NCI-H446 treated with DMSO at 0.1 percent for 48 hours (cell line): Measurements from ENCODE around the gene SH3RF1.
"Not testable (repeated sequence)": the region's sequence is repeated elsewhere in the genome, so short reads cannot be mapped to it uniquely, and the experiment has no call there.

Experiments
- DNase-seq: peaks from one replicate; lab custom pipeline; 2025; lab: John Stamatoyannopoulos, UW

Gene SH3RF1

DNA sequence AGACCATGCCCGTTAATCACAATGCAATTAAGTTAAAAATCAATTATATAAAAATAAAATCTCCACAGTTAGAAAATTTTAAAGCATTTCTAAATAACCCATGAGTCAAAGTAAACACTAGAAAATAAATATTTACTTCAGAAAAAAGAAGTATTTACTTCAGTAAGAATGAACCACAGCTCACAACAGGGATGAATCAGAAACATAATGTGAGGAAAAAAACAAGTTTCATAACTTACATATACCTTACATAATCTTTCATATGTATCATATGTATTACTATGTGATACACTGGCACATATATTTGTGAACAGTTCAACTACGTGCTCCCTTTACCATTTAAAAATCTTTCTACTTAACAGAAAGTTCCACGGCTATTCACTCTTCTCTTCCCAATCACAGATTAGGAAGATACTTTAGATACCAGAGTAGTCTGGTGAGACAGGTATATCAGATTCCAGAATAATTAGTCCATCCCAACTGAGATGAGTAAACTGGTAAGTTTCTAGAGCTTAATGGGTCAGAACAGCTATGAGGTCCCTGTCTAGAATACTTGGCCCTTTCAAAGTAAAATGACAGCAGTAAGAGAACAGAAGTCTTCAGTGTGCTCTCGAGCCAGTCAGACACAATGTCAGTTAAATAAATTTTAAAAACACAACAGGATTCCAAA lies 70.3 kb downstream of the SH3RF1 start:
- no peak for DNase-seq

DNA sequence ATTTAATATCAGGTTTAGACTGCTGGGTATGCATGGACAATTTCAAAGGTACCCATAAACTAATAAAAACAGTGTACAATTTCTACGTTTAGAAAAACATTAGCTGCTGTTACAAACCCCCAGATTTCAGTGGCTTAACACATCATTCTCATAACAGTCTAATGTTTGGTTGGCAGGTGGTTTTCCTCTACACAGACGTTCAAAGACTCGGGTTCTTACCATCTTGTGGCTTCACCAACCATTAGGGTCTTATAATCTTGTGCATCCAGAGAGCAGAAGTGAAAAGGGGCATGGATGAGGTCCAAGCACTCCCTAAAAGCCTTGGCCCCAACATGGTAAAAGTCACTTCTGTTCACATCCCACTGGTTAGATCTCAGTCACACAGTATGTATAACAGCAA lies 71.6 kb downstream of the SH3RF1 start:
- no peak for DNase-seq

DNA sequence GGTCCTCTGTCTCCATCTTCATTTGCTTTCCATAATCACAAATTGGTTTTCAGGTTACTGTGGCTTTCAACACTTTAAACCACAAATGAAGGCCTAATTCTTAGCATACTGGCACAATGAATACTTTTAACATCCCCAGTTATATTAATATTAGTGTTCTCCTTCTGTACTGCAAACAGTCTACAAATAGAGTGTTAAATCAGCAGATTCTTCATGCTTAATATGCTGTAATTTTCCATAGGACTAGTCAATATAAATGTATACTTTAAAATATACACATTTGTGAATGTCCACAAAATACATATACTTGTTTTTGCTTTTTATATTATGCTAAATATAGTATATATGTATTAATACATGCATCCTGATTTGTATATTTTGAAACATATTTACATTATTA lies 72.6 kb downstream of the SH3RF1 start:
- DNase-seq = no peak

DNA sequence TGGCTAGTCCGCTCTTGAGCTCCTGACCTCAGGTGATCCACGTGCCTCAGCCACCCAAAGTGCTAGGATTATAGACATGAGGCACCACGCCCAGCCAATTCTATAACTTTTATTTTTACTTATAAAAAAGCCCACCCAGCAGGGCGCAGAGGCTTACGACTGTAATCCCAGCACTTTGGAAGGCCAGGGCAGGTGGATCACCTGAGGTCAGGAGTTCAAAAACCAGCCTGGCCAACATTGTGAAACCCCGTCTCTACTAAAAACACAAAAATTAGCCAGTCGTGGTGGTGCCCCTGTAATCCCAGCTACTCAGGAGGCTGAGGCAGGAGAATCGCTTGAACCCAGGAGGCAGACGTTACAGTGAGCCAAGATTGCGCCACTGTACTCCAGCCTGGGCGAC lies 73.5 kb downstream of the SH3RF1 start:
- DNase-seq = not testable (repeated sequence)

DNA sequence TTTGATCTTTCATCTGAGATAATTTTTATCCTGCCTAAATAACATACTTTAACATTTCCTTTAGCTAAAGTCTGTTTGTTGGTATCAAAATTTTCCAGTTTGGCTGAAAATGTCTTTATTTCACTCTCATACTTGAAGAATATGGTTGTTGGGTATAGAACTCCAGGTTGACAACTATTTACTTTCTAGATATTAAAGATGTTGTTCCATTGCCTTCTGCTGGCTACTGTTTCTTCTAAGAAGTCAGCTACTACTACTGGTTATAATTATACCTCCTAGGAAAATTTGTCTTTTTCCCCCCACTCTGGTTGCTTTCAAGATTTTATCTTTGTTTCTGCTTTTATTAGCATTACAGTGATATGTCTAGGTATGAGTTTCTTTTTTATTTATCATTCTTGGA lies 75.7 kb downstream of the SH3RF1 start:
- no peak for DNase-seq

DNA sequence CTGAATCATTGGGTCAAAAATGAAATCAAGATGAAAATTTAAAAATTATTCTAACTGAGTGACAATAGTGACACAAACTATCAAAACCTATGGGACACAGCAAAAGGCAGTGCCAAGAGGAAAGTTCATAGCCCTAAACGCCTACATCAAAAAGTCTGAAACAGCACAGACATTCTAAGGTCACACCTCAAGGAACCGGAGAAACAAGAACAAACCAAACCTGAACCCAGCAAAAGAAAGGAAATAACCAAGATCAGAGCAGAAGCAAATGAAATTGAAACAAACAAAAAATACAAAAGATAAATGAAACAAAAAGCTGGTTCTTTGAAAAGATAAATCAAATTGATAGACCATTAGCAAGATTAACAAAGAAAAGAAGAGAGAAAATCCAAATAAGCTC lies 80.8 kb downstream of the SH3RF1 start:
- DNase-seq = not testable (repeated sequence)

DNA sequence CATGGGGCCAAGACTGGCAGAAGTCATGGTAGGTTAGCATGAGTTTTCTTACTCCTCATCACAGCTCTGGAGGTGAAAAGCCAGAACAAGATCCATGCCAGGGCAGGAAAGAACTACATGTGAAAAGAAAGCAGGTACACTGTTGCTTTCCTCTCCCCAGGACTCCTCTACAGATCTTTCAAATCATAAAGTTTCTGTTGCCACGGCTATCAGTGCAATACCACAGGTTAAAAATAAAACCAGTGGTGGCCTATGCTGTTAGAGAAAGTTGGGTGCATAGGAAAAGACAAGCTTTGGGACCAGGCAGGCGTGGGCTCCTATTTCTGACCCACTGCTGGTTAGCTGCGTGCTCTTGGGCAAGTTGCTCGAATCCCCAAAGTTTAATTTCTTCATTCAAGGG lies 81.4 kb downstream of the SH3RF1 start:
- no peak for DNase-seq

DNA sequence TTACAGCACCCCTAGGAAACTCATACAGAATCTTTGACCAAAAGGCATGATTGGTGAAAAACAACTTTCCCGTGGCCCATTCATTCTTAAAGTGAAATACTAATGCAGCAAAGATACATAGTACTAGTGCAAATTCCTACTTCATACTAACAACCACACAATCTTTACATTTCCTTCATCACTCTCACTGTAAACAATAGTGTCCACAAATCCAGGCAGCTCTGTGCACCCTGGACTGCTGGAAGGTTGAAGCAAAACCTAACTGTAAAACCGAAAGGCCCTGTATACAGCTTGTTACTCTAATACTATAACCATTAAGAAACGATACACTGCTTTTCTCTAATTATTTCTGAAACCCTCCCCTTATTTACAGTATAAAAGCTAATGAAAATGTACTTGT lies 82.6 kb downstream of the SH3RF1 start:
- no peak for DNase-seq

DNA sequence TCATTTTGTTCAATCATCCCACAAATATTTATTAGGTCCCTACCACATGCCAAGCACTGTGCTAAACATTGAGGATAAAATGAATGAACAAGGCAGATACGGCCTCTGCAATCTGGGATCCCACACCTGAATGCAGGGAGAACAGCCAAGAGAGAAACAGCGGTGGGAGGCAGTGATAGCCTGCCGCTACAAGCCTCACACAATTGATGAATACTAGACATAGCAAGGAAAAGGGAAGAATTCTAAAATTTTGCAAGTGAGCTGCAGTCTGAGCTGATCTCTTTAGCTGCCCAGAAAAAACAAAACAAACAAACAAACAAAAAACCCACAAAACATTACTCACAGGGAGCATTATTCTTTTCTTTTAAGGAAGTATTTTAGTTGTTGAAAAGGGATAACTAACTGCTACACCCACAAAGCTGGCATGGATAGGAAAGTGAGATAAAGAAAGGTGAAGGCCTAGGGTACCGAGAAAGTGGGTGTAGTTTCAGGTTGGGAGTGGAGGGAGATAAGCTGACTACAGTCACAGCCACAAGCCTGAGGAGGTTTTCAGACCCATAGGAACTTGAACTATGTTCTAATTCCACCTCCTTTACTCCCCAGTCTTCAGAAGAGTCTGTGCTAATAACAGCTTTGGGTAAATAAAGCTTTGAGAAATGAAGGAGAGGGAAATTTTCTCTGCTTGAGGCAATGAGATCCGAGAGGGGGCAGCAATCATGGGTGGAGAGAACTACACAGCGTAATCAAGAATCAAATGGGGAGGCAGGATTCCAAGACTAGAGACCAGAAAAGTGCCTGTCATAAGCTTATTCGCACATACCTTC lies 85.4 kb downstream of the SH3RF1 start:
- DNase-seq = no peak

DNA sequence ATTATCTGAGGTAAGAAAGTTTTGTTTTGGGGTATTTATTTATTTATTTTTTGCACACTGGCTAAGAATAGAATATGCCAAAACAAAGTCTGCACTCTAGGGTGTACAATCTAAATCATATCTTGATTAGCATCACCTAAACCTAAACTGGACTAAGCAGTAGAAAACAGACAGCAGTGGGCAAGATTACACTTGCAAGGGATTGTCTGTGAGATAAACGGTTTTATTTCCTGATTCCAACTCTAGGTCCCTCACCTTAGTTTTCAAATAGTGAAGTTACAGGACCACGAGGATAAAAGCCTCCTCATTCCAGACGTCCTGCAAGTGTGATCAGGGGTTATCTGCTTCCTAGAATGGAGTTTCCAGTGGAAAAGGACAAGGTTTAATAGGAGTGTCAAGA lies 86.1 kb downstream of the SH3RF1 start:
- DNase-seq = no peak

DNA sequence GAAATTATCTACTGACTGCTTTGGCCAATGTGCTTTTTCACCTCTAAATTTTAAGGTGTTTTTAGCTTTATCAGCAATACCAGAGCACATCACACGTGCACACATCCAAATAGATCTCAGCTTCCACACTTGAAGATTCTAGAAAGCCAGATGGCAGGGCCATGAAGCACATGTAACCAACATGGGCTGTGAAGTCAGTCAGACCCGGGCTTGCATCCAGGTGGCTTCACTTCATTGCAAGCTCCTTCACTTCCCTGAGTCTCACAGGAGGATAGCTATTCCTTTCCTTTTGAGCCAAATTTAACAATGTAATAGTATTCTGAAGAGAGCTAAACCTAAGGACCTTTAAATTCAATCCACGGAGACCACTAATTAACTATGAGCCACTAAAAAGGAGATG lies 86.5 kb downstream of the SH3RF1 start:
- no peak for DNase-seq

DNA sequence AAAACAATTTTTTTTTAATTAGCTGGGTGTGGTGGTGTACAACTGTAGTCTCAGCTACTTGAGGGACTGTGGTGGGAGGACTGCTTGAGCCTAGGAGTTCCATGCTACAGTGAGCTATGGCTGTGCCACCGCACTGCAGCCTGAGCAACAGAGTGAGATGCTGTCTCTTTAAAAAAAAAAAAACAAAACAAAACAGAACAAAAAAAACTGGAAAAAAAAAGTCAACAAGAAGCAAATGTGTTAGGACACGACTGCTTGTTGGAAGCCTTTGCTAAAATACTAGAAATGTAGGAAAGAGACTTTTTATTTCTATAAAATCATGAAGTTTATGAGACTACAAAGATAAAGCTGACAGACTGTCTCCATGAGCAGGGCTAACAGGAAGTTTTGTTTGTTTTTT lies 87.2 kb downstream of the SH3RF1 start:
- DNase-seq = no peak

DNA sequence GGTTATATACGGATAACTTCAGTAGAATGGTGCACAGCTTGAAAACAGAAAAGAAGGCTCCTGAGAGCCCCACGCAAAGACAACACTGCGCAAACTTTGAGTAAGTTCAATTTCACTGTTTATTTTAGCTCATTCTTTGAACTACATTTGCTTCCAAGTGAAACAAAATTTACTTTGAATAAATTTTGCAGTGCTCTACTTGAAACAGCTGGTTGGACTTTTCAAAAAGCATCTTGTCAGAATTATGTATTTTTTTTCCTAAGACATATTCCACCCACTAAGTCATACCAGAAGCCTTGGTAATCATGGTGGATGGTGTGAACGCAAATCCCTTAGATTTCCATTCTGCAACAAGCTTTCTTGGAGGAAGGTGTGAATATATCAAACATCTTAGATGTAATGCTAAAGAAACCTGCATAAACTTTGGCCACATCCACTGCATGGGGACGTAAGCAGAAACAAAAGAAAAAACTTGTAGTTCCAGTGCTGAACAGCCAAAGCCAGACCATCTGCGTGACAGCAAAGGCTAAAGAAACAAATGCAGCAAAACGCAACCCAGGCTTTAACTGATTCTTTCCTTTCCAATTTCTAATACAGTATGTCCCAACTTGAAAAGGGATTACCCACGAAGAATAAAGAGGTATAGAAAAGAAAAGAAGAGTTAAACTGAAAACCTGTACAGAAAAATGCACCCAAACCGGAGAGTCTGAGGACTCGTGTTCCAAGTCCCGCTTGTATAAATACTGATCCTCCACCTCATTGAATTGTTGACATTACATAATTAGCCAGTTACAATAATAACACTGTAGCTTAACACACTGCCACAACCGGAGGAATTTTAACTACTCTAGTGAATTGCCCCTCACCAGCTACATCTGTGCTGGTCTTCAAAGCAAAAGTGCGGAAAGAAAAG lies 90.9 kb downstream of the SH3RF1 start:
- DNase-seq = no peak

DNA sequence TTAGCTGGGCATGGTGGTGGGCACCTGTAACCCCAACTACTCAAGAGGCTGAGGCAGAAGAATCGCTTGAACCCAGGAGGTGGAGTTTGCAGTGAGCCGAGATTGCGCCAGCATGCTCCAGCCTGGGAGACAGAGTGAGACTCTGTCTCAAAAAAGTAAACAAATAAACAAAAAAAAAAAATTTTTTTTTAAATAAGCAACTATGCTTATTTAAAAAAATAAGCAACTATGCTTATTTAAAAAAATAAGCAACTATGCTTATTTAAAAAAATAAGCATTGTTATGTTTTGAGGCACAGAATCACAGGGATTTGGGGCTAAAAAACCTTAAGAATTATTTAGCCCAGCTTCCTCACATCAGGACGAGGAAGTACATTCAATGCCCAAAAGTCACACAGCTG lies 92.7 kb downstream of the SH3RF1 start:
- not testable (repeated sequence) for DNase-seq

DNA sequence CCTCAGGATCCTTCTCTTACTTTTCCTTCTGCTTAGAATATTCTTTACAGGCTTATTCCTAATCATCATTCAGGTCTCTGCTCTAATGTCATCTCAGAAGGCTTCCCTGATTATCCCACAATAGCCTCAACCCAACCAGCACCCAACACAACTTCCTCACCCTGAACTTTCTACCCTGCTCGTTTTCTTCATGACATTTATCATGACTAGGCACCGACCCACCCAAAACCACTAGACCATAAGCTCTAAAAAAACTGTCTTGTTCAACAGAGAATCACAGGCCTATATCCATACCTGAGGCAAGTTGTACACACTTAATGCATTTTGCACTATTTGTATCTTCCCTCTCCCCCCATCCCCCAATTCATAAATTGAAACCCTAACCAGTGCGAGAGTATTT lies 95.3 kb downstream of the SH3RF1 start:
- no peak for DNase-seq

DNA sequence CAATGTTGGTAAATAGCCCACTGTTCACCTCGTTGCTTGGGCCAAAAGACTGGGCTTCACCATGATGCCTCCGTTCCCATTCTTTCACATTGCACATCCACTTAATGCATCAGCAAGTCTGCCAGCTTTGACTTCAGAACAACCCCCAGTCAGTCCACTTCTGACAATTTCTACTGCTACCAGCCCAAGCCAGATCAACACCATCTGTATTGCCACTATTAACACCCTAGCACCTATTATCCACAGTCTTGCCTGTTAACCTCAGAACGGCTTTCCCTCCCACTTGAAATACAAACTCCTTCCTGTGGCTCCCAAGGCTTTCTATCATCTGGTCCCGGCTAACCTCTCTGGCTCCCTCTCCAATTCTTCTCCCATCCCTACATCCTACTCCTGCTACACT lies 95.7 kb downstream of the SH3RF1 start:
- no peak for DNase-seq

DNA sequence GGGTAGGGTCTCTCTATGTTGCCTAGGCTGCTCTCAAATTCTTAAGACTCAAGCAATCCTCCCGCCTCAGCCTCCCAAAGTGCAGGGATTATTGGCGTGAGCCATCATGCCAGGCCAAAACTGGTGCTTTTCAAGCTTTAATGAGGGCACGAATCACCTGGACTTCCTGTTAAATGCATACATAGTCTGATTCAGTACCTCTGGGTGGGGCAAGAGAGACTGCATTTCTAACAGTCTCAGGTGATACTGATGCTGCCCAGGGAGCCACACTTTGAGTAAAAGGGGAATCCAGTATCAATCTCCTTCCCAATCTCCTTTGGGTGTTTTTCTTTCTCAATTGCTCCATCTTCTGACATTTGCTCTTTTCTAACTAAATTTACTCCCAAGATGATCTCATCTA lies 96.5 kb downstream of the SH3RF1 start:
- no peak for DNase-seq

DNA sequence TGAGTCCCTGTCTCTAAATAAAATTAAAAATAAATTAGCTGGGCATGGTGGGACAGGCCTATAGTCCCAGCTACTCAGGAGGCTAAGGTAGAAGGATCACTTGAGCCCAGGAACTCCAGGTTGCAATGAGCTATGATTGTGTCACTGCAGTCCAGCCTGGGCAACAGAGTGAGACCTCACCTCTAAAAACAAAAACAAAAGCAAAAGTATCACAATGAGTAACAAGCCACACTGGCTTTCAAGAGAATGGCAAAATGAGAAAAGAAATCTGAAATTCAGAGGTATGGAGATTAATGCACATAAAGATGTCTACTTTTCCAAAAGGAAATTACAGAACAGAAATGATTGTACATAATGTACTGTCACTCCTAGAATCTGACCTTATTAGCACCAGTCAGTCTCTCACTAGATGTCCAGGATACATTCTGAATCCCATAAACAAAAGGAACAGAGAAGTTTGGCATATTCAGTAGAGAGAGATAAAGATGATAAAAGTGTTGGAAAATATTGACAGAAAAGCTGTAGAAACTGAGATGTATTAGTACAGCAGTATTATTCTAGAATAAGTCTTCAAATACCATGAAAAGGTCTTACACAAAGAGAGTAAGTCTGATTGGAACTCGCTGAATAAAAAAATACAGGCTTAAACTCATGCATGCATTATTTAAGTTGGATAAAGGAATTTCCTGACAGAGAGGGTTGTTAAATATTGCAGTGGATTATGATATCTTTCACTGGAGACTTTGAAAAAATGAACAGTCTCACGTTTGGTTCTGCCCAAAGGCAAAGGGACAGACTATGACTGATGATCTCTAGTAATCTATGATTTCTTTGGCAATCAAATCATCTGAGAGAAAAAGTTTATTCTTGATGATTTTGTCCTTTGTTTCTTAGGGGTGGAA lies 102.5 kb downstream of the SH3RF1 start:
- no peak for DNase-seq

DNA sequence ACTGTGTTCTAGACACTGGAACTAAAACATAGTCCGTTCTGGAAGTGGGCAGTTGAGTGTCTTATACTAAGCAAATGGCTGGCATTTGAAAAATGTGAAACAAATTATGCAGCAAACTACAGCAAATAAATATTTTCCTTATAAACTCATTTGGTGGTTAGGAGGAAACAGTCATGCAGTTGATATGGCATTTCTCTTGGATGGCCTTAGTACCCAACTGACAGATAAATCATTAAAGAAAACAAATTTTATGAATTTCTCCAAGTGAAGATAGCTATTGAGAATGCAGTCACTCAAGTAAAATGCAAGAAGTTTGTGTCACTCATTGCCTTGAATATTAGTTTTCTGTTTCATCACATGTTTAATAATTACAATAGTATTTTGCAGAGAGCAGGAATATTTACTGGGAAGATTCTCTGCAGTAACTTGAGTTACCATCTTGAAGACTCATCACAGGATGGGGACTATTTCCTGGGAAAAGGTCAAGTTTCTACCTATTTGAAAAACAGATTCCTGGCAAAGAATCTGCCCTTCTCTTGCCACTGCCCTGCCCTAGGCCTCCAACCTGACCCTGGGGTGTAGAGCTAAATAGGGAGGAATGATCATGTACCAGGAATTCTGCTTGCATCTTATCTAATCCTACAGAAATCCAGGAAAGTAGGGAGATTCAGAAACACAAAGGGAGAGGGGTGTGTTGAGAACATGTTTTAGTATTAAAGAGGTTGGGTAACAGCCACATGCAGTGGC lies 105.9 kb downstream of the SH3RF1 start:
- no peak for DNase-seq

DNA sequence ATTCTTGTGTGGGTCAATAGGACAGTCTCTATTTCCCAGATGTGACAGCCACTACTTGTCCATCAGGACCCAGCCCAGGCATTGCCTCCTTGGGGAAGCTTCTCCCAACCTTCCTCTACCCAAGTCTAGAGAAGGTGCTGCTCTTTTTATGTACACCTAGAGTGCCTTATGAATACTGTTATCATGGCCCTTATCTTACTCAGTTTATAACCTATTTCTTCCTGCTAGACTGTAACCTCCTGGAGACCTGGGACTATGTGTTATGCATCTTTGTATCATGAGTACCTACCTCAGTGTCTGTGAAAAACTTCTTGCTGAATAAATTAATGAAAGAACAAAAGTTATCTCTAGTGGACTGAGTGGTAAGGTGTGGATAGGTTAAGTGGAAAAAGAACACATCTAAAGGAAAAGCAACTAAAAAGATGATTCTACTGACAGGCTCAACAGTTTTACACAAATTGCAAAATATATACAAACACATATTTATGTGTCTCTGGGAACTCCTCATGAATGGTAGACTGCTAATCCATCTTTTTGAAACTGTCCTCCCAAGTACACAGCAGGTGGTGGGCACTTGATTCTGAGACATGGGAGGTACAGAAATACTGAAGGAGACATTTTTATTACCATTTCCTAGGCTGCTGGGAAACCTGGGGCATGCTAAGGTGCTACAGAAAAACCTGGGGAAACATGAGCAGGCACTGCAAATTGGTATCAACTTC lies 106.6 kb downstream of the SH3RF1 start:
- DNase-seq = no peak
